Peyer's patch (tissue), 4 donors: ENCODE data around the gene EGR1. TPM values are rescaled to one million over a fixed set of nuclear protein-coding genes. Genes with fewer than 3 reads are reported as not detected.

Experiments
- DNase-seq, 3 donors: peaks; one replicate each; pipeline ENCODE4 v3.0.0-alpha.2; 2017 to 2019
- H3K27ac ChIP-seq, 4 donors: fragments of 200-600 bp; sonication (generic); one replicate each; pipeline ENCODE4 v1.5.1; 2016 to 2019
- H3K27me3 ChIP-seq, 2 donors: fragments of 200-600 bp; sonication (generic); one replicate each; pipeline ENCODE4 v1.5.1; 2019
- H3K36me3 ChIP-seq, 3 donors: fragments of 200-600 bp; sonication (generic); one replicate each; pipeline ENCODE4 v1.5.1; 2016 to 2019
- H3K4me1 ChIP-seq, 4 donors: fragments of 200-600 bp; sonication (generic); one replicate each; pipeline ENCODE4 v1.5.1; 2016 to 2019
- H3K4me3 ChIP-seq, 4 donors: fragments of 200-600 bp; sonication (generic); 1 replicate in 3 of 4; 2 replicates in 1 of 4; pipeline ENCODE4 v1.5.1; 2016 to 2019; ENCODE audit warnings: mild to moderate bottlenecking in 1 of 4
- H3K9me3 ChIP-seq, 4 donors: fragments of 200-600 bp; sonication (generic); one replicate each; pipeline ENCODE4 v1.5.1; 2016 to 2019; ENCODE audit warnings: mild to moderate bottlenecking in 1 of 4
- POLR2A ChIP-seq, 2 donors: fragments of 450-650 bp; IDR thresholded peaks; one replicate each; pipeline ENCODE4 v1.5.1; 2017; ENCODE audit warnings: antibody characterized with exemption in 2 of 2, mild to moderate bottlenecking in 2 of 2, moderate library complexity in 2 of 2
- total RNA-seq, 4 donors: library from RNA; depleted of rRNA; stranded (reverse); fragments of >200 nt; gene quantifications; one replicate each; pipeline ENCODE4 v1.1.0, GENCODE V29; 2016
- TF ChIP-seq, protein P1 (sequence below), 6 experiments: fragments of 450-650 bp in 4 of 6; fragments of 200-600 bp in 2 of 6; sonication (generic) in 1 of 6; IDR thresholded peaks; one replicate each; pipeline ENCODE4 v1.5.1; 2017 to 2019; ENCODE audit warnings: antibody characterized with exemption in 6 of 6, mild to moderate bottlenecking in 3 of 6, moderate library complexity in 1 of 6

Gene EGR1
- 100 to 1,000 TPM in 1 of 4 donors, 10 to 100 TPM in 1, 1 to 10 TPM in 2; 5.3 to 109 (median 11.4) TPM for total RNA-seq

DNA sequence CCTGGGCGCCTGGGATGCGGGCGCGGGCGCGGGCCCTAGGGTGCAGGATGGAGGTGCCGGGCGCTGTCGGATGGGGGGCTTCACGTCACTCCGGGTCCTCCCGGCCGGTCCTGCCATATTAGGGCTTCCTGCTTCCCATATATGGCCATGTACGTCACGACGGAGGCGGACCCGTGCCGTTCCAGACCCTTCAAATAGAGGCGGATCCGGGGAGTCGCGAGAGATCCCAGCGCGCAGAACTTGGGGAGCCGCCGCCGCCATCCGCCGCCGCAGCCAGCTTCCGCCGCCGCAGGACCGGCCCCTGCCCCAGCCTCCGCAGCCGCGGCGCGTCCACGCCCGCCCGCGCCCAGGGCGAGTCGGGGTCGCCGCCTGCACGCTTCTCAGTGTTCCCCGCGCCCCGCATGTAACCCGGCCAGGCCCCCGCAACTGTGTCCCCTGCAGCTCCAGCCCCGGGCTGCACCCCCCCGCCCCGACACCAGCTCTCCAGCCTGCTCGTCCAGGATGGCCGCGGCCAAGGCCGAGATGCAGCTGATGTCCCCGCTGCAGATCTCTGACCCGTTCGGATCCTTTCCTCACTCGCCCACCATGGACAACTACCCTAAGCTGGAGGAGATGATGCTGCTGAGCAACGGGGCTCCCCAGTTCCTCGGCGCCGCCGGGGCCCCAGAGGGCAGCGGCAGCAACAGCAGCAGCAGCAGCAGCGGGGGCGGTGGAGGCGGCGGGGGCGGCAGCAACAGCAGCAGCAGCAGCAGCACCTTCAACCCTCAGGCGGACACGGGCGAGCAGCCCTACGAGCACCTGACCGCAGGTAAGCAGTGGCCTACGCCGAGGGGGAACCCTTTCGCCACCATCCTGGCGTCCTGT lies at the start of gene EGR1:
EGR1 (plus strand) TSS at position 219 of the 864 bp plus-strand sequence; CDS start at position 502, 283 bp downstream.
- Histone ChIP-seq H3K27me3 (no peaks in the 10 kb centered on the region), H3K36me3 (no peaks in the 10 kb centered on the region), H3K9me3 (no peaks in the 10 kb centered on the region), H3K4me1 (peaks cover 0 to 32% (median 7%) of the 10 kb centered on the region in 4 donors), H3K4me3 (peak within 1 kb of the TSS; percentile 78 to 93 (median 88)), H3K27ac (peak within 1 kb of the TSS; percentile 95 to 99 (median 96))
- TF ChIP-seq, protein P1, sequence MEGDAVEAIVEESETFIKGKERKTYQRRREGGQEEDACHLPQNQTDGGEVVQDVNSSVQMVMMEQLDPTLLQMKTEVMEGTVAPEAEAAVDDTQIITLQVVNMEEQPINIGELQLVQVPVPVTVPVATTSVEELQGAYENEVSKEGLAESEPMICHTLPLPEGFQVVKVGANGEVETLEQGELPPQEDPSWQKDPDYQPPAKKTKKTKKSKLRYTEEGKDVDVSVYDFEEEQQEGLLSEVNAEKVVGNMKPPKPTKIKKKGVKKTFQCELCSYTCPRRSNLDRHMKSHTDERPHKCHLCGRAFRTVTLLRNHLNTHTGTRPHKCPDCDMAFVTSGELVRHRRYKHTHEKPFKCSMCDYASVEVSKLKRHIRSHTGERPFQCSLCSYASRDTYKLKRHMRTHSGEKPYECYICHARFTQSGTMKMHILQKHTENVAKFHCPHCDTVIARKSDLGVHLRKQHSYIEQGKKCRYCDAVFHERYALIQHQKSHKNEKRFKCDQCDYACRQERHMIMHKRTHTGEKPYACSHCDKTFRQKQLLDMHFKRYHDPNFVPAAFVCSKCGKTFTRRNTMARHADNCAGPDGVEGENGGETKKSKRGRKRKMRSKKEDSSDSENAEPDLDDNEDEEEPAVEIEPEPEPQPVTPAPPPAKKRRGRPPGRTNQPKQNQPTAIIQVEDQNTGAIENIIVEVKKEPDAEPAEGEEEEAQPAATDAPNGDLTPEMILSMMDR (IDR thresholded peaks at IDR 0.05): peak in 3 of 6 experiments; percentile 10 to 28 (median 27)
- TF ChIP-seq POLR2A (IDR thresholded peaks at IDR 0.05): peak; percentile 96 to 99
- DNase-seq: peak; percentile 97 to 98 (median 97)

DNA sequence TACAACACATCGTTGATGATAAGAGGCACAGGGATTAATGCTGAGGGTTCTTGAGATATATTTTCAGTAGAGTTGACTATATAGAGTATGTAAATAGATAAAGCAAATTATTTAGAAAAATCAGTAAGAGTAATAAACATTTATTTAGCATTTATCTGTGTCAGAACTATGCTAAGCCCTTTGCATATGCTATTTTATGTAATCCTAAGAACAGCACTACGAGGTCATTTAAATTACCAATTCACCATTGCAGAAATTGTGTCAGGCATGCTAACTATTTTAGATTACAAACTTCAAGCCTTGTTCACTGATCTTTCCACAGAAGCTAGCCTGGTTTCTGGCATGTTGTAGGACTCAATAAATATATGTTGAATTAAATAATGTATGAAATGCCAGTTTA lies 46.8 kb upstream of the EGR1 start:
- TF ChIP-seq, protein P1 (IDR thresholded peaks at IDR 0.05): no peak
- Histone ChIP-seq H3K4me3 (no peak overlapping the region), H3K4me1 (no peaks in the 10 kb centered on the region), H3K27ac (no peak overlapping the region), H3K9me3 (no peaks in the 10 kb centered on the region), H3K27me3 (no peaks in the 10 kb centered on the region), H3K36me3 (peaks cover 0 to 97% (median 4%) of the 10 kb centered on the region in 3 donors)
- DNase-seq: no peak

DNA sequence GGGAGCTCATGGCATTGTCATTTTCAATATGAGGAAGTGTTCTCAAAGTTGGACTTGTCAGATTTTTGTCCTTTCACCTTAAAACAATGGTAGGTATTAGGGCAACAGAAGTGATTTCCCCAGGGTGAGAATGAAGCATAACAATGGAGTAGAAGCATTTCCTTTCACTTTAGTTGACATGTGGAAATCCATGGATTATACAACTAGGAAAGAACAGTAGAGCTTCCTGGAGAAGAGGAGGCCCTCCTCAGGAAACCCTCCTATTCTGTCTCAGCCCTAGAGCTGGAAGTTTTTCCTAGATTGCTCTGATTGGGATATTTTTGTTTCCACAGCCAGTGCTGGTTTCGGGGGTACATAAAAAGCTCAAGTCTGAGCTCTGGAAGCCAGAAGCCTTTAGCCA lies 40.2 kb upstream of the EGR1 start:
- DNase-seq: no peak
- no peaks in the 10 kb centered on the region for H3K4me1 ChIP-seq
- no peaks in the 10 kb centered on the region for H3K9me3 ChIP-seq
- no peak overlapping the region for H3K27ac ChIP-seq
- peaks cover 0 to 99% (median 4%) of the 10 kb centered on the region in 3 donors for H3K36me3 ChIP-seq
- TF ChIP-seq POLR2A (IDR thresholded peaks at IDR 0.05): no peak
- TF ChIP-seq, protein P1 (IDR thresholded peaks at IDR 0.05): no peak
- H3K27me3 ChIP-seq: no peaks in the 10 kb centered on the region
- H3K4me3 ChIP-seq: no peak overlapping the region

DNA sequence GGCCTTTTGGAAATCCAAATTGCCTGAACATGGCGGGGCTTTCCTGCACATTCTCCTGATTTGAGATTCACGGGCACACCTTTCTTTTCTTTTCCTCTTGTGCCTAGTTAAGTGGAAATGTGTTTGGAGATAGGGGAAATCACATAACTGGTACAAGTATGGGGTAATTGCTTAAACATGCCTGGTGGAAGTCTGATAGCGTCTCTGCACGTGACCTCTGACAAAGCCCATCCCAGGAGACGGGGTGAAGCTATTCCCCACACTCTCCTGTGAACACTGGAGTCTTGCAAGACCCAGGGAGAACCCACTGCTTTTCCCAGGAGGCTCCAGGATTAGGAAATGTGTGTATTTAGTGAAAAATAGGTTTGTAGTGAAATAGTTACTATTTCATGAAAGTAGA lies 29.3 kb upstream of the EGR1 start:
- H3K4me3 ChIP-seq: no peak overlapping the region
- H3K36me3 ChIP-seq: peaks cover 0 to 57% (median 0%) of the 10 kb centered on the region in 3 donors
- peaks cover 0 to 7% (median 2%) of the 10 kb centered on the region in 4 donors for H3K4me1 ChIP-seq
- no peak overlapping the region for H3K27ac ChIP-seq
- no peaks in the 10 kb centered on the region for H3K9me3 ChIP-seq
- DNase-seq: no peak
- no peaks in the 10 kb centered on the region for H3K27me3 ChIP-seq
- TF ChIP-seq, protein P1 (IDR thresholded peaks at IDR 0.05): no peak
- TF ChIP-seq POLR2A (IDR thresholded peaks at IDR 0.05): no peak

DNA sequence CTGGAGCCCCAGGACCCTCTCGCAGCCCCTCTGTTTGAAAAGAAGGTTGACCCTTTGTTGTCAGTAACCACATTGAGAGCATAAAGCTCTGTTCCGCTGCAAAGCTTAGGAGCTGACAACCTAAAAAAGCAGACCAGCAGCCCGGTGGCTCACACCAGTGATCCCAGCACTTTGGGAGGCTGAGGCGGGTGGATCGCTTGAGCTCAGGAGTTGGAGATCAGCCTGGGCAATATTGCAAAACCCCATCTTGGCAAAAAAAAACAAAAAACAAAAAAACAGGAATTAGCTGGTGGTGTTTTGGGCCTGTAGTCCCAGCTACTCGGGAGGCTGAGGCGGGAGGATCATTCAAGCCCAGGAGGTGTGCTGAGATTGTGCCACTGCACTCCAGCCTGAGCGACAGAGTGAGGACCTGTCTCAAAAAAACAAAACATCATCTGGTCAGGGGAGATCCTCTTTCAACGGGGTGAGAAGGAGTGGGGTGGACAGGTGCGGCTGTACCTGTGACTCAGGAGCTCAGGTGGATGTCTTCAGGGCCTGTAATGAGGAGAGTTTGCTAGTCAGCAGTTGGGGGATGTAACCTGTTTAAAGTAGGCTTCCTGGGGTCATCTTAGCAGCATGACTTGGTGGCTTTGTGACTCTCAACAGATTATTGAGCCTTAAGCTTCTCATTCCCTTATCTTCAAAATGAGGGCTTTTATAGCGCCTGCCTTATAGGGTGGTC lies 27.1 kb upstream of the EGR1 start:
- Histone ChIP-seq H3K9me3 (no peaks in the 10 kb centered on the region), H3K36me3 (peaks cover 0 to 34% (median 0%) of the 10 kb centered on the region in 3 donors), H3K27ac (no peak overlapping the region), H3K4me3 (peak overlapping the region; percentile 31 to 57 (median 48)), H3K4me1 (peaks cover 0 to 7% (median 2%) of the 10 kb centered on the region in 4 donors), H3K27me3 (no peaks in the 10 kb centered on the region)
- DNase-seq: no peak
- no peak for TF ChIP-seq POLR2A (IDR thresholded peaks at IDR 0.05)
- TF ChIP-seq, protein P1 (IDR thresholded peaks at IDR 0.05): no peak
